ENCODE measurements around the gene NOP9.

NOP9 gene

DNA sequence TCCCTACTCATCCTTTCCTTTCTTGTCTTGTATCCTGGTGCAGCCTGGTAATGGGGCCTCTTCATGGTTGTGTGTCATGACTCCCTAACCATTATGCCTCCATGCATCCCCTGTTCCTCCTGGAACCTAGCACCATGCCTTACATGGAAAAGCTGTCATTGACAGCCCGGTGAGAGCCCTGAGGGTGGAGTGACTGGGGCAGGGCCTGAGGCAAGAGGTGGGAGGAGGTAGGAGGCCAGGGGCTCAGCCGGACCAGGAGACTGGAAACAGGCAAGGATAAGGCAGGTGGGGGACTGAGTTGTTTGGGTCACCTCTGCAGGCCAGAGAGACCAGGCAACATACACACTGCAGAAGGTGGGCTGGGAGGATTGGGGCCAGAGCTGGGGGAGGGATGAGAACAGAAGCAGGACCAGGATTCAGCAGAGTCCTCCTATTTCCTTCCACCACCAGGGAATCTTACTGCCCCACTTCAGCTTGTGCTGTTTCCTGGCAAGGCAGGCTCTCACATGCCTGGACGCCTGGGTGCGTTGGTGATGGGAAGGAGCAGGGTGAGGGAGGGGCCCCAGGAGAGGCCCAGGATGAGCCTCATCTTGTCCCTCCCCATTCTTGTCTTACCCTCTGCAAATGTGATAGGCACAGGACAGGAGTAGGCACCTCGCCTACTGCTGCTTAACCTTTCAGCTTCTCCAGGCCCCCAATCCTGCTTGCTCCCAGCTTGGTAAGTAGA, 10.1 kb downstream of the NOP9 start, which contains the start of gene LTB4R2:
Gene LTB4R2 (plus strand): TSS at position 603 of the 727 bp plus-strand sequence. CDS start 525 bp downstream, outside the sequence.
- DNase-seq (ENCODE audit: low spot score): no peak
- FAIRE-seq: no peak

- DNase-seq (ENCODE audit: low spot score): no peak
- no peak for FAIRE-seq
Observed at GRCh38 chr14:24310265-24310645, 10.6 kb downstream of the NOP9 start.

- FAIRE-seq (no peak), DNase-seq (ENCODE audit: low spot score) (no peak)
Observed at GRCh38 chr14:24310646-24311604, 11.3 kb downstream of the NOP9 start, which contains the start of gene LTB4R. TSS of gene LTB4R (plus strand) at chr14:24311502. CDS start at chr14:24315652, 4,150 bp downstream.

GRCh38 chr14:24311837-24312615, 12.4 kb downstream of the NOP9 start:
- DNase-seq (ENCODE audit: low spot score) (no peak), FAIRE-seq (no peak)

DNA sequence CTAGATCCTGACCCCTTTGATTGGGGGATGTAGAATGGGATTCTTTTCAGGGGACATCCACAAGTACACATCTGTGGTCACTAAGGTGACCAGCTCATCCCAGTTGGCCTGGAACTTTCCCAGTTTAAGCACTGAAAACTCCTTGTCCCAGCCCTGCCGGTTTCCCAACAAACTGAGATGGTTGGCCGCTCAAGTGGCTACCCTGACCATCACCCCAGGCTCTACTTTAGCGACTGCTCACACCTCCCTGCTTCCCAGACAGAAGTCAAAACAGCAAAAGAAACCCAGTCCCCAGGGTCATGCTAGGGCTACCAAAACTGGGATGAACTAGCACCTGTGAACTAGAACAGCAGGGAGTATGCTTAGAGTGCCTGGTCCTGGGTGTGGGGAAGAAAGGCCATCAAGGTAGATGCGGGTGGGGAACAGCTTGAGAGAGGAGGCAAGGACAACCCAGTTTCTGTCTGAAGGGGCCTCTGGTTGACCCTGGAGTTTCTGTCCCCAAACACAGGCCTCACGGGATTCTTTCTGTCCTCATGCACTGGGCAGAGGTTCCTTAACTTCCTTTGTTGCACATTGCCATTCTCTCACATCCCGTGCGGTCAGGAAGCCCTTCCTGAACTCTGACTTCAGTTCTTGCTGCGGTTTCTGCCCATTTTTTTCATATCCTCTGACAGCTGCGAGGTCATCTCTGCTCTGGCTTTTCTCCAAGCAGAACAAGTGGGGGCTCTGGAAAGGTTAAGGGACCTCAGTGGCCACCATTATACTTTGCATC, 13.3 kb downstream of the NOP9 start:
- no peak for FAIRE-seq
- DNase-seq (ENCODE audit: low spot score): no peak

GRCh38 chr14:24313913-24314312, 14.3 kb downstream of the NOP9 start:
- DNase-seq (ENCODE audit: low spot score): no peak
- no peak for FAIRE-seq

DNA sequence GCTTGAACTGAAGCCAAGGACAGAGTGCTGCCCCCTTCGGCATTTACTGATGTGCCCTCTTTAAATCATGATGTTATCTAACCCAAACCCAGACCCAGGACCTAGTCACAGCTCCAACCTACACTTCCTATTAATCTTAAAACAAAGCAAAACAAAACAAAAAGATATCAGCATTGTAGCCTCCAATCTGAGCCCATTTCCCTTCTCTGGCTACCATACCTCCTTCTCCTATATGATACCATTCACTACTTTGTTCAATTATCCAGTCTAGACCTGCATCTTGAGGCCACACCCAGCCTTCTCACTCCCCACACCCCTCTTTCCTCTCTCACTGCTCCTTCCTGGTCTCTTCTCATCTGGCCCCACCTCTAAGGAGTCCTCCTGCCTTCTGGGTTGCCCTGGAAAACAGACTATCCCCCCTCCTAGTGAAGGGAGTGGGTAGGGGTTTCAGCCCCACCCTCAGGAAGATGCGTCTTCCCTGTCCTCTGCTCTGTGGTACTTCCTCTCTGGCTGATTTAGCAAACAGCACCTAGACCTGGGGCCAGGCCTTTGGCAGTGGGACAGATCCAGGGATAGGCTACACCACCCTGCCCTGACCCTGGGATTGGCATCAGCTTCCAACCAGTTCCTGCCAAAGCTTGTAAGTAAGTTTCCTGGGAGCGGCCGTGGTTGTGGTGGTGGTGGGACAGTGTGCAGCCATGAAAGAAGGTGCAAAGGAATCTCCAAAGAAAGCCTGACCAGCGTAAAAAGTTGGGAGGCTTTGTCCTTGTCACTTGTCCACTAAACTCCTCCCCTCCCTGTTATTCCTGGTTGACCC, 14.9 kb downstream of the NOP9 start:
- no peak for DNase-seq (ENCODE audit: low spot score)
- FAIRE-seq: no peak

DNA sequence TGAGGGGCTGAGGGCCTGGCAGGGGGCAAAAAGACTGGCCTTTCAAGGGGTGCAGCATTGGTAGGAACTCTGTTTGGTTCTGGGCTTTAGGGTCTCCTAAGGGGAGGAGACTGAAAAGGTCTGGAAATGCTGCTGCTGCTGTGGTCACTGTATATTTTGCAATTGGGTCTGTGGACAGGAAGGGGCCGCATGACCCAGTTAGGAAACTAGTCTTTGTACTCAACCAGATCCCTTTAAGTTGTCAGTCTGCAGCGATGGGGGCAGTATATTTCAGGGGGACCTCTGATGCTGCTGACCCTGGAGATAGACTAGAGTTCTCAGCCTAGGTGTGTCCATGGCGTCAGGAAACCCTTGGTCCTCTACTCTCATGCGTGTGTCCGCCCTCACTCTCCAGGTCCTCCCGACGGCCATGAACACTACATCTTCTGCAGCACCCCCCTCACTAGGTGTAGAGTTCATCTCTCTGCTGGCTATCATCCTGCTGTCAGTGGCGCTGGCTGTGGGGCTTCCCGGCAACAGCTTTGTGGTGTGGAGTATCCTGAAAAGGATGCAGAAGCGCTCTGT, 15.7 kb downstream of the NOP9 start:
- FAIRE-seq (no peak), DNase-seq (ENCODE audit: low spot score) (no peak)

DNA sequence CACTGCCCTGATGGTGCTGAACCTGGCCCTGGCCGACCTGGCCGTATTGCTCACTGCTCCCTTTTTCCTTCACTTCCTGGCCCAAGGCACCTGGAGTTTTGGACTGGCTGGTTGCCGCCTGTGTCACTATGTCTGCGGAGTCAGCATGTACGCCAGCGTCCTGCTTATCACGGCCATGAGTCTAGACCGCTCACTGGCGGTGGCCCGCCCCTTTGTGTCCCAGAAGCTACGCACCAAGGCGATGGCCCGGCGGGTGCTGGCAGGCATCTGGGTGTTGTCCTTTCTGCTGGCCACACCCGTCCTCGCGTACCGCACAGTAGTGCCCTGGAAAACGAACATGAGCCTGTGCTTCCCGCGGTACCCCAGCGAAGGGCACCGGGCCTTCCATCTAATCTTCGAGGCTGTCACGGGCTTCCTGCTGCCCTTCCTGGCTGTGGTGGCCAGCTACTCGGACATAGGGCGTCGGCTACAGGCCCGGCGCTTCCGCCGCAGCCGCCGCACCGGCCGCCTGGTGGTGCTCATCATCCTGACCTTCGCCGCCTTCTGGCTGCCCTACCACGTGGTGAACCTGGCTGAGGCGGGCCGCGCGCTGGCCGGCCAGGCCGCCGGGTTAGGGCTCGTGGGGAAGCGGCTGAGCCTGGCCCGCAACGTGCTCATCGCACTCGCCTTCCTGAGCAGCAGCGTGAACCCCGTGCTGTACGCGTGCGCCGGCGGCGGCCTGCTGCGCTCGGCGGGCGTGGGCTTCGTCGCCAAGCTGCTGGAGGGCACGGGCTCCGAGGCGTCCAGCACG, 16.4 kb downstream of the NOP9 start:
- DNase-seq (ENCODE audit: low spot score) (no peak), FAIRE-seq (no peak)

DNA sequence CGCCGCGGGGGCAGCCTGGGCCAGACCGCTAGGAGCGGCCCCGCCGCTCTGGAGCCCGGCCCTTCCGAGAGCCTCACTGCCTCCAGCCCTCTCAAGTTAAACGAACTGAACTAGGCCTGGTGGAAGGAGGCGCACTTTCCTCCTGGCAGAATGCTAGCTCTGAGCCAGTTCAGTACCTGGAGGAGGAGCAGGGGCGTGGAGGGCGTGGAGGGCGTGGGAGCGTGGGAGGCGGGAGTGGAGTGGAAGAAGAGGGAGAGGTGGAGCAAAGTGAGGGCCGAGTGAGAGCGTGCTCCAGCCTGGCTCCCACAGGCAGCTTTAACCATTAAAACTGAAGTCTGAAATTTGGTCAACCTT, 16.9 kb downstream of the NOP9 start:
- FAIRE-seq (no peak), DNase-seq (ENCODE audit: low spot score) (no peak)

- DNase-seq (ENCODE audit: low spot score) (peak; percentile 54), FAIRE-seq (no peak)
Observed at GRCh38 chr14:24317141-24317928, 17.7 kb downstream of the NOP9 start.

DNA sequence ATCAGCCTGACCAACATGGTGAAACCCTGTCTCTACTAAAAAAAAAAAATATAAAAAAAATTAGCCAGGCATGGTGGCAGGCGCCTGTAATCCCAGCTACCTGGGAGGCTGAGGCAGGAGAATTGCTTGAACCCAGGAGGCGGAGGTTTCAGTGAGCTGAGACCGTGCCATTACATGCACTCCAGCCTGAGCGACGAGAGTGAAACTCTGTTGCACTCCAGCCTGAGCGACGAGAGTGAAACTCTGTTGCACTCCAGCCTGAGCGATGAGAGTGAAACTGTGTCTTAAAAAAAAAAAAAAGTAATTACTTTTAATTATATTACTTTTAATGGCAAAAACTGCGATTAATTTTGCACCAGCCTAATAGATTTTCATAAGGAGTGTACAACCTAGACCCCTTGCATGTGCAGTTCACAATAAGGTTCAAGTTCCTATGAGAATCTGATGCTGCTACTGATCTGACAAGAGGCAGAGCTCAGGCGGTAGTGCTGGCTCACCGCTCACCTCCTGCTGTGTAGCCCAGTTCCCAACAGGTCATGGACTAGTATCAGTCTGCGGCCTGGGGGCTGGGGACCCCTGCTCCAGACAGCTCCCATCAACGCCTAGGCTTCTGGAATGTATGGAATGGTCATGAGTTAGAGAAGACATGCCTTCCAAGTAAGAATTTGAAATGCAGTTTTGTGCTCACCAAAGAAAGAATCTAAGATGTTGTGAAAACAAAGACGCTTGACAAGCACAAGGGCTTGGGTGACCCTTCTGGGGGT, 21.7 kb downstream of the NOP9 start:
- FAIRE-seq (no peak), DNase-seq (ENCODE audit: low spot score) (no peak)

DNA sequence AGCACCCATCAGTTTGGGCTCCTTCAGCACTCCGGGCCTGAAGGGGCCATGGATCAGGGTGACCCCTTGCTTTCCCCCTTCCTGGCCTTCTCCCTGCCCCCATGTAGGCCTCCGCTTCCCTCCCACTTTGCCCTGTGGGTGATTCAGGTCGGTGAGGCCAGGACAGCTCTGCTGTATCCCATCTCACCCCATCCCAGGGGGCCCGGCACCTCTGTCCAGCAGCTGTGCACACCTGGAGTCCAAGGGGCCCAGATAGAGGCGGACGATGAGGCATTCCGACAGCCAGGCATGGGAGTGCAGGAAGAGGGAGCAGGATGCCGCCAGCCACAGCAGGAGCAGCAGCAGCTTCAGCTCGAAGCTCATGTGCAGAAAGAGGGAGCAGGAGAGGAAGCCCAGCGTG, 23.0 kb downstream of the NOP9 start:
- no peak for FAIRE-seq

GRCh38 chr14:24323341-24323740, 23.7 kb downstream of the NOP9 start:
- FAIRE-seq (no peak), DNase-seq (ENCODE audit: low spot score) (no peak)

More for the DNA sequence above, 23.0 kb downstream of the NOP9 start:
- no peak for DNase-seq (ENCODE audit: low spot score)

DNA sequence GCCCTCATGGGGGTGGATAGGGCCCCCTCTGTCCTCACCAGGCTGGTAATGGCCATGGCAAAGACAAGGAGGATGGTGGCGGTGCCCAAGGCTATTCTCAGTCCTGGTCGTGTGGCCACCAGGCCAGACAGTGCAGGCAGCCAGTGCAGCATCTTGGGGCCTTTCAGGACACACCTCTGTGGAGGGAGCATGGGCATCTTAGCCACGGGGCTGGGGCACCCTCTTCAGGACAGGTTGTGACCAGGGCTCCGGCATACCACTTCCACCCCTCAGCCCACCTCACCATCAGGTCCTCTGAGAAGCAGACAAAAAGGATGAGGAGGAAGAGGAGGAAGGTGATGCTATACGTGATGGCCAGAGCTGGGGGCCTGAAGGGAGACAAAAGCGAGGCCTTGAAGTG, 24.4 kb downstream of the NOP9 start:
- FAIRE-seq (no peak), DNase-seq (ENCODE audit: low spot score) (no peak)

GRCh38 chr14:24325041-24325530, 25.4 kb downstream of the NOP9 start:
- DNase-seq (ENCODE audit: low spot score) (no peak), FAIRE-seq (no peak)

DNA sequence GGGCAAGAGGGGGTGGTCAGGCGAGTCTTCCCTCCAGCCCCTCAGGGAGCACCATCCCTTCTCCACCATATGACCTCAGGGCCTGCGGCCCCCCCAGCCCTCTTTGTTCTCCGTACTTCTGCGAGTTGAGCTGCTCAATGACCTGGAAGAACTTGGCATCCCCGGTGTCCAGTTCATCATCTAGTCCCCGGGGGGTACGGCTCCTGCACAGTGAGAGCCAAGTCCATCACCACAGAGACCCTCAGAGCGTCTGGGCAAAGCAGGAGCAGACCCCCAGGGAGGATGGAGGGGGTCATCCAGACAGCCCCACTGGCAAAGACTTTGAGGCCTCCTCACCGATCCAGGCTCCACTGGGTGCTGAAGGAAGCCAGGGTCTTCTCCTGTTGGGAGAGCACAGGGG, 26.3 kb downstream of the NOP9 start:
- no peak for FAIRE-seq
- DNase-seq (ENCODE audit: low spot score): no peak
